ENCODE measurements around the gene CDC6. TPM values are rescaled to one million over a fixed set of nuclear protein-coding genes. Genes with fewer than 3 reads are reported as not detected.

CDC6 gene
- total and polyA plus RNA-seq, 7 donors, result 0.27 to 2.5 (median 0.86) TPM

GRCh38 chr17:40320756-40321523, 33.3 kb downstream of the CDC6 start:
- H3K27me3 ChIP-seq (ENCODE audit: insufficient read depth in 3 of 3, low read length in 2 of 3), result no peaks in the 10 kb centered on the region
- no peaks in the 10 kb centered on the region for H3K9me3 ChIP-seq
- intact Hi-C loops (cut with DNase I), result no loop called here
- DNase-seq (peak; percentile 84 to 86), ATAC-seq (peak; percentile 13 to 34 (median 22))
- TF ChIP-seq, protein P1, sequence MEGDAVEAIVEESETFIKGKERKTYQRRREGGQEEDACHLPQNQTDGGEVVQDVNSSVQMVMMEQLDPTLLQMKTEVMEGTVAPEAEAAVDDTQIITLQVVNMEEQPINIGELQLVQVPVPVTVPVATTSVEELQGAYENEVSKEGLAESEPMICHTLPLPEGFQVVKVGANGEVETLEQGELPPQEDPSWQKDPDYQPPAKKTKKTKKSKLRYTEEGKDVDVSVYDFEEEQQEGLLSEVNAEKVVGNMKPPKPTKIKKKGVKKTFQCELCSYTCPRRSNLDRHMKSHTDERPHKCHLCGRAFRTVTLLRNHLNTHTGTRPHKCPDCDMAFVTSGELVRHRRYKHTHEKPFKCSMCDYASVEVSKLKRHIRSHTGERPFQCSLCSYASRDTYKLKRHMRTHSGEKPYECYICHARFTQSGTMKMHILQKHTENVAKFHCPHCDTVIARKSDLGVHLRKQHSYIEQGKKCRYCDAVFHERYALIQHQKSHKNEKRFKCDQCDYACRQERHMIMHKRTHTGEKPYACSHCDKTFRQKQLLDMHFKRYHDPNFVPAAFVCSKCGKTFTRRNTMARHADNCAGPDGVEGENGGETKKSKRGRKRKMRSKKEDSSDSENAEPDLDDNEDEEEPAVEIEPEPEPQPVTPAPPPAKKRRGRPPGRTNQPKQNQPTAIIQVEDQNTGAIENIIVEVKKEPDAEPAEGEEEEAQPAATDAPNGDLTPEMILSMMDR (IDR thresholded peaks at IDR 0.05), result no peak
- H3K27ac ChIP-seq, result peak overlapping the region; percentile 97
- H3K4me1 ChIP-seq, result peaks cover 76% of the 10 kb centered on the region
- peak overlapping the region; percentile 95 for H3K4me3 ChIP-seq
- no peaks in the 10 kb centered on the region for H3K36me3 ChIP-seq (ENCODE audit: insufficient read depth in 1 of 2, low read depth in 1 of 2)
- WGBS, 3 donors, result 6 to 13% (median 7%) methylated on average over 19 of the region's 19 CpGs

DNA sequence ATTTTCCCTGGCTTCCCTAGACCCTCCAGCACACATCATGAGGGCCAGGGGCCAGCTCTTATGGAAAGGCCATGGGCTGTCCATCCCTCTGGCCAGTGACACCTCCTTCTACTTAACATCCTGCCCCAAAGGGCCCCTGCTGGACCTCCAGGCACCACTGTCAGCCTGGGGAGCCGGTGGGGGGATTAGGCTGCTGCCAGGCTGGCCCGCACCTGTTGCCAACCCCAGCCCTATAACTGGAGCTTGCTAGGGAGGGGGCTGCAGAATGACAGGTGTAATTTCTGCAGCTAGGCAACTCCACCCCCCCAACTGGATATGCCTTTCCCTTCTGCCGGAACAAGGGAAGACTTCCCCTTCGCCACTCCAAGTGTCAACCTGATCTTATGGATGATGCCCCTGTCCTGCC, 33.8 kb downstream of the CDC6 start:
- DNase-seq (no peak), ATAC-seq (no peak)
- Histone ChIP-seq H3K27me3 (ENCODE audit: insufficient read depth in 3 of 3, low read length in 2 of 3) (no peaks in the 10 kb centered on the region), H3K4me1 (peaks cover 76% of the 10 kb centered on the region), H3K9me3 (no peaks in the 10 kb centered on the region), H3K27ac (peak overlapping the region; percentile 97), H3K4me3 (peak overlapping the region; percentile 95), H3K36me3 (ENCODE audit: insufficient read depth in 1 of 2, low read depth in 1 of 2) (no peaks in the 10 kb centered on the region)
- intact Hi-C loops (cut with DNase I), result no loop called here
- WGBS, 3 donors, result 5 to 13% (median 12%) methylated on average over 4 of the region's 4 CpGs
- TF ChIP-seq, protein P1 (IDR thresholded peaks at IDR 0.05), result no peak

DNA sequence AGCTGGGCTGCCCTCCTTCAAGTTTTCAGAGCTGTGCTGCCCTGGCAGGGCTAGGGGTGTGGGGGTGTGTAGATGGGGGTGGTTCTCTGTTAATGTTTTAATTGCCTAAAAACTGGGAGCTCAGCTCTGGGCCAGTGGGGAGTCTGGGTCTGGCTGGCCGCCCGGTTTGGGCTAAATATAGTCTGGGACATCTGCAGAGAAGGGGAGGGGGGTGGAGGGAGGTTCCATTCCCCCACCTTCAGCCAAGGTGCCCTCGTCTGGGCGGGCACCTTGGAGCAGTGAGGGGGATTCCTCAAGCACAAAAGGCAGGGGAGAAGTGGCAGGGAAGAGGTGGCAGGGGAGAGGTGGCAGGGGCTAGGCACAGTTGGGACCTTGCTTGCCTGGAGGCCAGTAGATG, 34.3 kb downstream of the CDC6 start:
- ATAC-seq, result peak in 3 of 4 donors; percentile 20 to 42 (median 42)
- H3K4me1 ChIP-seq, result peaks cover 76% of the 10 kb centered on the region
- TF ChIP-seq, protein P1 (IDR thresholded peaks at IDR 0.05), result no peak
- DNase-seq, result peak; percentile 69 to 86
- H3K4me3 ChIP-seq, result peak overlapping the region; percentile 95
- no peaks in the 10 kb centered on the region for H3K9me3 ChIP-seq
- H3K27me3 ChIP-seq (ENCODE audit: insufficient read depth in 3 of 3, low read length in 2 of 3), result no peaks in the 10 kb centered on the region
- peak overlapping the region; percentile 97 for H3K27ac ChIP-seq
- intact Hi-C loops (cut with DNase I), result no loop called here
- WGBS, 3 donors, result 0% methylated on average over 4 of the region's 4 CpGs
- no peaks in the 10 kb centered on the region for H3K36me3 ChIP-seq (ENCODE audit: insufficient read depth in 1 of 2, low read depth in 1 of 2)

DNA sequence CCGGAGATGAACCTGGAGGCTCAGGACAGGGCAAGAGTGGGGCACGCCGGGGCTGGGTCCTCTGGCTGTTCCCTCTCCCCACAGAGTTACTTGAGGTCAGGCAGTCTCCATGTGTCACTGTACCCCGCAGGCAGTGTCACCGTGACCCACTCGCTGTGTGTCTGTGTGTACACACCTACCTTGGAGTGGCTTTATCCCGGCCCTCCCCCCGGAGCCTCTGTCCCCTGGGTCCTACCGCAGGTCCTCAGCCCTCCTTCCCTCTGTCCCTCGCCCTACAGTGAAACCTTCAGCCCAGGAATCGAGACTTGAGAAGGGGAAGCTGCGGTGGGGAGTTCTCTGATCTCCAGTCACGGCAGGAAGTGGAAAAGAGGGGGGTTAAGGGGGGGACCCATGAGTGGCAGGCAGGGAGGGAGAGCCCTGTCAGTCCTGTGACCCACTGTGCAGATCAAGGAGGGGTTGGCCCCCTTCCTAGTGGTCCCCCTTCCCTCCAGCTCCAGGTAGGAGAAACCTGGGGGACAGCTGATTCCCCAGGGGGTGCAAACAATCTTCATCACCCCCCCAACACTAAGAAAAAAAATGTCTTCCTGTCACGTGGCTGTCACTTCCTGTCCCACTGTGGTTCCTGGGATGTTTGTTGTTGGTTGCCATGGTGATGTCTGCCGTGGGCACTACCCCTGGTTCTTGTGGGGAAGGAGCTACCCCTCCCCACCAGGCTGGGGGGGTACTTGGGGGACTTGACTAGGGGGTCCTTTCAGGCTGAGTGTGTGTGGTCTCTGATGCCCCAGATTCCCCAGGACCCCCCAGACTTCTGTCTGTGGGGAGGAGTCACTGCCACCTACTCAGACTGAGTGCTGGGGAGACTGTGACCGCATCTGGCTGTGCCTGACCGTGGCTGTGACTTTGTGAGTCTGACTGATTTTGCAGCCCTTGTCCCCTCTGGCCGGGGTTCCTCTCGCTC, 35.0 kb downstream of the CDC6 start:
- peak overlapping the region; percentile 97 for H3K27ac ChIP-seq

More for the DNA sequence above, 35.0 kb downstream of the CDC6 start:
- no peaks in the 10 kb centered on the region for H3K36me3 ChIP-seq (ENCODE audit: insufficient read depth in 1 of 2, low read depth in 1 of 2)
- intact Hi-C loops (cut with DNase I), result no loop called here
- peaks cover 76% of the 10 kb centered on the region for H3K4me1 ChIP-seq
- ATAC-seq (peak in 3 of 4 donors; percentile 7 to 14 (median 8)), DNase-seq (peak; percentile 77 to 84)
- WGBS, 3 donors, result 6 to 21% (median 9%) methylated on average over 19 of the region's 19 CpGs
- no peaks in the 10 kb centered on the region for H3K27me3 ChIP-seq (ENCODE audit: insufficient read depth in 3 of 3, low read length in 2 of 3)
- no peaks in the 10 kb centered on the region for H3K9me3 ChIP-seq
- TF ChIP-seq, protein P1 (IDR thresholded peaks at IDR 0.05), result no peak
- peak overlapping the region; percentile 95 for H3K4me3 ChIP-seq
